SU-DHL-6 (cell line): ENCODE data around the gene RCN2.

Experiments used
- EZH2phosphoT487 ChIP-seq: fragments of 200-600 bp; sonication (generic), shearing (Covaris generic); conservative IDR thresholded peaks from 2 replicates; pipeline ENCODE4 v1.6.1; 2018; ENCODE audit warnings: mild to moderate bottlenecking, antibody characterized with exemption, low read length, moderate library complexity, mixed read lengths
- TF ChIP-seq, protein P1 (sequence below): fragments of 200-600 bp; sonication (generic); IDR thresholded peaks from one replicate; pipeline ENCODE4 v1.5.1; 2017; ENCODE audit warnings: antibody characterized with exemption, mild to moderate bottlenecking, low read length, moderate library complexity; ENCODE audit not compliant: insufficient read depth, poor library complexity, severe bottlenecking

GRCh38 chr15:77002436-77002835, 70.9 kb downstream of the RCN2 start:
- TF ChIP-seq, protein P1, sequence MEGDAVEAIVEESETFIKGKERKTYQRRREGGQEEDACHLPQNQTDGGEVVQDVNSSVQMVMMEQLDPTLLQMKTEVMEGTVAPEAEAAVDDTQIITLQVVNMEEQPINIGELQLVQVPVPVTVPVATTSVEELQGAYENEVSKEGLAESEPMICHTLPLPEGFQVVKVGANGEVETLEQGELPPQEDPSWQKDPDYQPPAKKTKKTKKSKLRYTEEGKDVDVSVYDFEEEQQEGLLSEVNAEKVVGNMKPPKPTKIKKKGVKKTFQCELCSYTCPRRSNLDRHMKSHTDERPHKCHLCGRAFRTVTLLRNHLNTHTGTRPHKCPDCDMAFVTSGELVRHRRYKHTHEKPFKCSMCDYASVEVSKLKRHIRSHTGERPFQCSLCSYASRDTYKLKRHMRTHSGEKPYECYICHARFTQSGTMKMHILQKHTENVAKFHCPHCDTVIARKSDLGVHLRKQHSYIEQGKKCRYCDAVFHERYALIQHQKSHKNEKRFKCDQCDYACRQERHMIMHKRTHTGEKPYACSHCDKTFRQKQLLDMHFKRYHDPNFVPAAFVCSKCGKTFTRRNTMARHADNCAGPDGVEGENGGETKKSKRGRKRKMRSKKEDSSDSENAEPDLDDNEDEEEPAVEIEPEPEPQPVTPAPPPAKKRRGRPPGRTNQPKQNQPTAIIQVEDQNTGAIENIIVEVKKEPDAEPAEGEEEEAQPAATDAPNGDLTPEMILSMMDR: no peak
- TF ChIP-seq EZH2phosphoT487: no peak
